Measurements from ENCODE around the gene DCHS2.

DCHS2 gene

GRCh38 chr4:154491341-154492271 lies at the start of gene DCHS2:
DCHS2 (minus strand) TSS chr4:154491799; CDS start chr4:154491355, 444 bp downstream.
- DNase-seq, result no peak

- DNase-seq, result no peak
Observed at GRCh38 chr4:154534296-154534695, 42.7 kb upstream of the DCHS2 start.

- no peak for DNase-seq
Observed at GRCh38 chr4:154529728-154530519, 38.3 kb upstream of the DCHS2 start.

GRCh38 chr4:154528869-154529268 lies 37.3 kb upstream of the DCHS2 start:
- DNase-seq, result no peak

- no peak for DNase-seq
Observed at GRCh38 chr4:154527308-154527707, 35.7 kb upstream of the DCHS2 start.

- DNase-seq, result no peak
Observed at GRCh38 chr4:154526151-154526550, 34.6 kb upstream of the DCHS2 start.

- no peak for DNase-seq
Observed at GRCh38 chr4:154521607-154522006, 30.0 kb upstream of the DCHS2 start.

GRCh38 chr4:154519214-154519613 lies 27.6 kb upstream of the DCHS2 start:
- no peak for DNase-seq

GRCh38 chr4:154517591-154517990 lies 26.0 kb upstream of the DCHS2 start:
- DNase-seq, result no peak

GRCh38 chr4:154516318-154517029 lies 24.9 kb upstream of the DCHS2 start:
- DNase-seq, result no peak

- no peak for DNase-seq
Observed at GRCh38 chr4:154511981-154512380, 20.4 kb upstream of the DCHS2 start.

- DNase-seq, result no peak
Observed at GRCh38 chr4:154511548-154511947, 19.9 kb upstream of the DCHS2 start.

GRCh38 chr4:154507156-154507555 lies 15.6 kb upstream of the DCHS2 start:
- no peak for DNase-seq

GRCh38 chr4:154506253-154506652 lies 14.7 kb upstream of the DCHS2 start:
- DNase-seq, result no peak

GRCh38 chr4:154503598-154503997 lies 12.0 kb upstream of the DCHS2 start:
- no peak for DNase-seq

- no peak for DNase-seq
Observed at GRCh38 chr4:154502111-154502510, 10.5 kb upstream of the DCHS2 start.

- no peak for DNase-seq
Observed at GRCh38 chr4:154497889-154498288, 6.3 kb upstream of the DCHS2 start.

GRCh38 chr4:154495867-154496266 lies 4.3 kb upstream of the DCHS2 start:
- no peak for DNase-seq

GRCh38 chr4:154492288-154492687 lies 689 bp upstream of the DCHS2 start:
- DNase-seq, result no peak

GRCh38 chr4:154490583-154491340 lies 837 bp downstream of the DCHS2 start:
- no peak for DNase-seq

GRCh38 chr4:154490234-154490582 lies 1.4 kb downstream of the DCHS2 start:
- DNase-seq, result no peak

- no peak for DNase-seq
Observed at GRCh38 chr4:154489558-154490233, 1.9 kb downstream of the DCHS2 start.
